ENCODE measurements around the gene ATP5PD. TPM values are rescaled to one million over a fixed set of nuclear protein-coding genes. Genes with fewer than 3 reads are reported as not detected.
A peak's percentile ranks its signal among the peaks of the same experiment; 100 is the strongest.

Gene ATP5PD
- total RNA-seq, 1 donor, result 150 TPM

- Histone ChIP-seq H3K4me3 (ENCODE audit: low read length) (no peak overlapping the region), H3K4me1 (ENCODE audit: insufficient read depth, low read length) (peaks cover 11% of the 10 kb centered on the region), H3K9me3 (ENCODE audit: low read depth, low read length) (no peaks in the 10 kb centered on the region), H3K27me3 (ENCODE audit: insufficient read depth, low read length) (no peaks in the 10 kb centered on the region)
These were observed 18.9 kb upstream of the ATP5PD start for GRCh38 chr17:75065562-75066151.

DNA sequence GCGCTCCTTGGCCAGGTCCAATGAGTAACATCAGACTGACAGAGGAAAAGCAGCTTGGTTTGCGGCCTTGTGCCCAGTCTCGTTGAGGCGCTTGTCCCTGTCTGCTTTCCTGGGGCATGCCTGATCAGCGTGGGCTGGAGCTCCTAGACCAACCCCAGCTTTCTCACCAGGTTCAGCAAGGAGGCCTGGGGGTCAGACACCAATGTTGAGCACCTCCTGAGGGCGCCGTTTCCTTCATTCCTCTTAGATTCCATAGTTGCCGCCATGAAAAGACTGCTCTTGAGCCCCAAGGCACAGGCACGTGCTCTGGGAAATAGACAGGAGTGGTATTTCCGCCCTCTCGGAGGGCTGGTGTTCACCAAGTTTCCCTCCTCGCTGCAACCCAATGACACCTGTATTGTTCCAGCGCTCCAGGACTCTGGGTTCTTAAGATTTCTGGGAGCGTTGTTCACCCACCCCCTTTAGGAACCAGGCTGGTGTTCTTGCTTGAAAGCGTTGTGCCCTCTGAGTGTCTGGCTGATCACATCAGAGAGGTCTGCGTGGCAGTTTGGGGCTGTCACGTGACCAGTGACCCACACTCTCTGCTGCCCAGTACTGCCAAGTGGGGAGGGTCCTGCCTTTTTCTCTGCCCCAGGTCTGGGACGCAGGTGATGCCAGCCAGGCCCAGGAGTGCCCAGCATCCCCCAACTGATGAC lies 18.2 kb upstream of the ATP5PD start:
- Histone ChIP-seq H3K4me3 (ENCODE audit: low read length) (no peak overlapping the region), H3K27me3 (ENCODE audit: insufficient read depth, low read length) (no peaks in the 10 kb centered on the region), H3K9me3 (ENCODE audit: low read depth, low read length) (no peaks in the 10 kb centered on the region), H3K4me1 (ENCODE audit: insufficient read depth, low read length) (peaks cover 11% of the 10 kb centered on the region)

DNA sequence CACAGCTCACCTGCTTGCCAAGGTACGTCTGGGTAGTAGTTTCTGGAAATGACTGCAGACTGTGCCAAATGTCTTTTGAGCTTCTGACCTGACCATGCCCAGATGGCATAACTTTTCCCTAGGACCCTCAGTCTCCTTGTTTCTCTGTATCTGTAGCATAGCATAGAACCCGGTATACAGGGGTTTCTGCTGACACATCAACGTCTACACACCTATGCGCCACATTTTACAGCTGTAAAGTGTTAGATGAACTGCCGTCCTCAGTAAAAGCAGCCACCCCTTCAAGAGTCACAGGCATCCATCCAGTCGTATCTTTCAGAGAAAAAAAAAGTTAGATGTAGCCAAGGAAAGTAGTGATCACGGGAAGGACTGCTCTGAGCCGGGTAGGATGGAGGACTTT lies 17.7 kb upstream of the ATP5PD start:
- no peaks in the 10 kb centered on the region for H3K27me3 ChIP-seq (ENCODE audit: insufficient read depth, low read length)

DNA sequence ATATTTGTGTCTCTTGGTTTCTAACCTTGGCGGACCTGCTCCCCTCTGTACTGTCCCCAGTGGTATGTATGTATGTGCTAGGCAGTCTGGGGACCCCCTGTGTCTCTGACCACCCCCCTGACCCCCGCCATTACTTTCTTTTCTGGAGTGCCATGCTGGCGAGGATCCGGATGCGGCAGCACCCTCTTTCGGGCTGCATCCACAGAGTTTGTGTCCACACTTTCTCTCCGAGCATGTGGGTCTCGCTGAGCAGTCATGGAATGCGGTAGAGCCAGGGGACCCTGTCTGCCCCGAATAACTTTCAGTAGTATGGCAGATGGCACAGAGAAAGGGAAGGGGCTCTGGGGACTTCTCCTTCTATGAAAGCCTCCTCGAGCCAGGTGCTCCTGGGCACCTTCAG lies 17.3 kb upstream of the ATP5PD start:
- no peak overlapping the region for H3K4me3 ChIP-seq (ENCODE audit: low read length)
- peaks cover 11% of the 10 kb centered on the region for H3K4me1 ChIP-seq (ENCODE audit: insufficient read depth, low read length)
- H3K9me3 ChIP-seq (ENCODE audit: low read depth, low read length), result no peaks in the 10 kb centered on the region
- H3K27me3 ChIP-seq (ENCODE audit: insufficient read depth, low read length), result no peaks in the 10 kb centered on the region

More for the DNA sequence above, 17.7 kb upstream of the ATP5PD start:
- no peak overlapping the region for H3K4me3 ChIP-seq (ENCODE audit: low read length)
- no peaks in the 10 kb centered on the region for H3K9me3 ChIP-seq (ENCODE audit: low read depth, low read length)
- H3K4me1 ChIP-seq (ENCODE audit: insufficient read depth, low read length), result peaks cover 11% of the 10 kb centered on the region

GRCh38 chr17:75063626-75064025 lies 16.9 kb upstream of the ATP5PD start:
- Histone ChIP-seq H3K4me1 (ENCODE audit: insufficient read depth, low read length) (peaks cover 11% of the 10 kb centered on the region), H3K9me3 (ENCODE audit: low read depth, low read length) (no peaks in the 10 kb centered on the region), H3K27me3 (ENCODE audit: insufficient read depth, low read length) (no peaks in the 10 kb centered on the region), H3K4me3 (ENCODE audit: low read length) (no peak overlapping the region)

DNA sequence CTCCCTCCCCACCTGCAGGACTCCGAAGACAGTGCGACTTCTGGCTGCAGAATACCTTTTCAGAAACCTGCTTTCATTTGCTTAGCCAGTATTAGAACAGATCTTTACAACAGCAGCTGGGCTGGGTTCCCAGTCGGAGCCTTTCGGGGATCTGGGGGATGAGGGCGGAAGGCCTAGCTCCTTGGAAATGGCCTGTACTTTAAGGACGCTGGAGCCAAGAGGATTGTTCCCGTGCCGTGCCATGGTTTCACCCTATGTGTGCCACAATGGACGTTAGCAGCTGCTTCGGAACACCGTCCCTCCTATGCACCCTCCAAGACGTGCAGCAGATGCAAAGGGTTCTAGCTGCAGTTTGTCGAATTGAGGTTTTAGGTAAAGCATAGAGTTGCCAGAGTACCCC lies 16.4 kb upstream of the ATP5PD start:
- H3K4me1 ChIP-seq (ENCODE audit: insufficient read depth, low read length), result peaks cover 11% of the 10 kb centered on the region

DNA sequence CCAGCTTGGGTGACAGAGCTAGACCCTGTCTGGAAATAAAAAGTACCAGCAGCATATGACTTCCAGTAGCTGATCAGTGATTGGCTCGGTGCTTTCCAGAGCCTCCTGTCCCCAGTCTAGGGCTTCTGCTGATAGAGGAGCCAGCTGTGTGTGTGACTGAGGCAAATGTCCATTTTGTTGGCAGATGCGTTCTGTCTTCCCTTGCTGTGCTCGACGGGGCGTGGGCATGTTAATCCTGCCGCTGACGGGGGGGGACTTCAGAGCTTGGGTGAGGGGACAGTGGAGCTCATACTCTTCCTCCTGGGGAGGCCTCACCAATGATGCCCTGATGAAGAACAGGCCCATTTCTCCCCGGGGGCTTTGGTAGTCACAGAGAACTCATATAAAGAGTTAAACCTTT lies 14.8 kb upstream of the ATP5PD start:
- Histone ChIP-seq H3K27me3 (ENCODE audit: insufficient read depth, low read length) (no peaks in the 10 kb centered on the region), H3K4me1 (ENCODE audit: insufficient read depth, low read length) (peaks cover 5% of the 10 kb centered on the region), H3K9me3 (ENCODE audit: low read depth, low read length) (no peaks in the 10 kb centered on the region), H3K4me3 (ENCODE audit: low read length) (no peak overlapping the region)

More for the DNA sequence above, 16.4 kb upstream of the ATP5PD start:
- Histone ChIP-seq H3K4me3 (ENCODE audit: low read length) (no peak overlapping the region), H3K9me3 (ENCODE audit: low read depth, low read length) (no peaks in the 10 kb centered on the region), H3K27me3 (ENCODE audit: insufficient read depth, low read length) (no peaks in the 10 kb centered on the region)

GRCh38 chr17:75061055-75061438 lies 14.3 kb upstream of the ATP5PD start:
- Histone ChIP-seq H3K4me1 (ENCODE audit: insufficient read depth, low read length) (peaks cover 5% of the 10 kb centered on the region), H3K4me3 (ENCODE audit: low read length) (no peak overlapping the region), H3K9me3 (ENCODE audit: low read depth, low read length) (no peaks in the 10 kb centered on the region), H3K27me3 (ENCODE audit: insufficient read depth, low read length) (no peaks in the 10 kb centered on the region)

GRCh38 chr17:75060434-75061054 lies 13.8 kb upstream of the ATP5PD start:
- no peak overlapping the region for H3K4me3 ChIP-seq (ENCODE audit: low read length)
- peaks cover under 1% of the 10 kb centered on the region for H3K4me1 ChIP-seq (ENCODE audit: insufficient read depth, low read length)
- no peaks in the 10 kb centered on the region for H3K27me3 ChIP-seq (ENCODE audit: insufficient read depth, low read length)
- H3K9me3 ChIP-seq (ENCODE audit: low read depth, low read length), result no peaks in the 10 kb centered on the region

DNA sequence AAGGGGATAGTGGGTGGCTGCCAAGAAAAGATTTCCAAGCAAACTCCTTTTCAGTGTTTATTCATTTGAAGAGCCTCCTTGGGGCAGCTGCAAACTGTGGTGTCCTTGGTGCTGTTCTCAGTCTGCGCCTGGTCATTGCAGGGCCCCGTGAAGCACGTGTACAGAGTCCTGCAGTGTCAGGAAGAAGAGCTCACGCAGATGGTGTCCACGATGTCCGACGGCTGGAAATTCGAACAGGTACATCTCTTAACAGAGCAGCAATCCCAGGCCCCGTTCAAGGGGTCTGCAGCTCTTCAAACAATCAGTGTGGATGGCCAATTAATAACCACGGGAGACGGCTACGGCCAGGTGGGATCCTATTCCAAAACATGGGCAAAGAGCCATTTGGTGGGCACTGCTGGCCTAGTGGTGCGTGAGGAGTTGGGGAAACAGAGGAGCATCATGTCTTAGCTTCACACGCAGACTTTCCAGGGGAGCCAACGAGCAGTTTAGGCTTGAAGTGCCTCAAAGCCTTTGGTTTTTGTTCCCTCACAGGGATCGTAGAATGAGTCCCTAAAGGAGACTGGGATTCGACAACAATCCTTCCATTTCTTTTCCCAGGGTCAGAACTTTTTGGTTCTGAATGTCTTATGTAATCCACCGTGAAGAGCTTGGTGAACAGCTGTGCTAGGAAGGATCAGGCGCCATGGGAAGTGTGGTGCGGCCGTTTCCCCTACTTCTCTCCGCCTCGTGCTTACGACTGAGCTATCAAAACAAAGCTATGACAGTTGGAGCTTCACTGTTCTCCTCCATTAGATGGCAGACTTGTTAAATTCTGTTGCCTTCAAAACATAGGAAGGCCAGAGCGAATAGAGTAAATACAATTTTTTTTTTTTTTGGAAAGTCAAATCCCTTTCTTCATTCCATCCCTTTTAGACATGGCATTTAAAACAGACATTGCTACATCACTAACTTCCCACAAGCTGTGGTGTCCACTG lies 12.9 kb upstream of the ATP5PD start:
- Histone ChIP-seq H3K9me3 (ENCODE audit: low read depth, low read length) (no peaks in the 10 kb centered on the region), H3K4me3 (ENCODE audit: low read length) (no peak overlapping the region), H3K4me1 (ENCODE audit: insufficient read depth, low read length) (no peaks in the 10 kb centered on the region), H3K27me3 (ENCODE audit: insufficient read depth, low read length) (no peaks in the 10 kb centered on the region)

DNA sequence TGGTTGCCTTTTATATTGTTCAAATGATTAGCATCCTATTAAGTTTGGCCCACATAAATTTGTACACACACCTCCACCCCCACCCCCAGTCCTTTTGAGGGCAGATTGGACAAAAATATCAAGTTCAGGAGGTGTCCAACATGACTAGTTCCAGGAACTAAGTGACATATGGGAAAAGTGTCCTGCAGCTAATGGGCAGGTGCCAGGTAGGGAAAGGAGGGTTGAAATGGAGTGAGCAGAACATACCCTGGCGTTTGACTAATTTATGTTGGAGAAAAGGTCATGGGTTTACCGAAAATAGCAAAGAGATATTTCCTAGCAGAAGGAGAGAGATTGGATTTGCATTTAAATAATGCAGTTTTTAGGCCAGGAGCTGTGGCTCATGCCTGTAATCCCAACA lies 5.2 kb upstream of the ATP5PD start:
- Histone ChIP-seq H3K4me3 (ENCODE audit: low read length) (no peak overlapping the region), H3K4me1 (ENCODE audit: insufficient read depth, low read length) (peaks cover 18% of the 10 kb centered on the region), H3K9me3 (ENCODE audit: low read depth, low read length) (no peaks in the 10 kb centered on the region), H3K27me3 (ENCODE audit: insufficient read depth, low read length) (no peaks in the 10 kb centered on the region)

DNA sequence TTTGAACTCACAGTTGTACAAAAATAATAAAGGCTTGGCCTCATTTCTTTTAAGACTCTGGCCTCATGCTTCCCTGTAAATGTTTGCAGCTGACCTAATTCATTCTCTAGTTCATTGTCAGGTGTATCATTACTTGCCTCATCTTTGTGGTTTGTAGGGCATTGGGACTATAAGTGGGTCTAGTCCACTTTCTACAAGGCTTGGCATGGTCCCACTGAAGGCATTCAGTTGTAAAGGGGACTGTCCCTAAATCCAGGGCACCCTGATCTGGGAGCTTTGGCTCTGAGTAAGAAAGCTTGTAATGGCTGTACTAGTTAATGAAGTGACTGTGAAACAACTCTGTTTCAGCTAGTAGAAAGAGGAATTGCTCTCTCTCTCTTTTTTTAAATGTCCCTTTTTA lies 2.9 kb upstream of the ATP5PD start:
- Histone ChIP-seq H3K9me3 (ENCODE audit: low read depth, low read length) (no peaks in the 10 kb centered on the region), H3K4me1 (ENCODE audit: insufficient read depth, low read length) (peaks cover 25% of the 10 kb centered on the region), H3K27me3 (ENCODE audit: insufficient read depth, low read length) (no peaks in the 10 kb centered on the region), H3K4me3 (ENCODE audit: low read length) (no peak overlapping the region)

DNA sequence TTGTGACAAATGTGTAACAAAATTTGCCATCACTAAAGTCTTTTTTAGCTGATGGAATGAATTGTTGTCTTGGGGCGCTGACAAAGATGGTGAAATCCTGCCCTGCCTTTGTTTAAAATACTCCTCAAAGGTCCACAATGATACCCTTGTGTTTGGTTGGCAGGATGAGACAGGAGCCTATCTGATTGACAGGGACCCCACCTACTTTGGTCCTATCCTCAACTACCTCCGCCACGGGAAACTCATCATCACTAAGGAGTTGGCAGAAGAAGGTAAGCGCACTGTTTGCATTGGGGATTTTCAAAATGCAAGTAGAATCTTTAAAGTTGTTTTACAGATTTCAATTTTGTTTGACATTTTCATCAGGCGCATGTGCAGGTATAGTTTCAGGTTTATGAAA lies 2.3 kb upstream of the ATP5PD start:
- Histone ChIP-seq H3K9me3 (ENCODE audit: low read depth, low read length) (no peaks in the 10 kb centered on the region), H3K4me3 (ENCODE audit: low read length) (no peak overlapping the region), H3K4me1 (ENCODE audit: insufficient read depth, low read length) (peaks cover 25% of the 10 kb centered on the region), H3K27me3 (ENCODE audit: insufficient read depth, low read length) (no peaks in the 10 kb centered on the region)

DNA sequence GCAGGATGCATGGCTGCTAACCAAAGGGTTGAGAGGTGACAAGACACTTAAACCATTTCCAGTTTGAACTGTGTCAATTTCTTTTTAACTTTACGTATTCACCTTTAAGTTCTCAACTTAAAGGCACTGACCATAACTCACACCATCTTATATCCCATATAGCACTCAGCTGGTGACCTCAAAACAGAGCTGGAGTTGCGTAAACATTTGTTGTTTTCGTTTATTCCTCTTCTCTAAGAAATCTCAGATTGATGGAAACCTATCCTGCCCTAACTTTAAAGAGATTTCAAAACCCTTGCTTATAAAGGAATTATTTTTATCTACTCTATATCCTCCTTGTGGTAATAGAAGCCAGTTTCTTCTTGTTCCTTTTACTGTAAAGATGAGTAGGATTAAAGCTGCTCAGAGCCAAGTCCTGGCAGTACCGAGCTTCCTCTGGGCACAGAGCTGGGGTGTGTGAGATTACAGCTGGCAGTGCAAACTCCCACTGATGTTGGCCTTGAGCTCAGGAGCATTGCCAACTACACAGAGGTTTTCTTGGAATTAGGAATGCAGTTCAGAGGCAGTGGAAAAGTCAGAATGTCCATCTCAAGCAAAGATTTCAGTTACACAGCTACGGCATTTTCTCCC lies 1.6 kb upstream of the ATP5PD start:
- H3K9me3 ChIP-seq (ENCODE audit: low read depth, low read length), result no peaks in the 10 kb centered on the region
- H3K27me3 ChIP-seq (ENCODE audit: insufficient read depth, low read length), result no peaks in the 10 kb centered on the region
- H3K4me1 ChIP-seq (ENCODE audit: insufficient read depth, low read length), result peaks cover 25% of the 10 kb centered on the region
- peak overlapping the region; percentile 92 for H3K4me3 ChIP-seq (ENCODE audit: low read length)

Measured in mononuclear cell (primary cell).